T-helper 2 cell (primary cell): ENCODE measurements around the gene NDRG4.

Experiments
- DNase-seq, 5 experiments: peaks; one replicate each; pipeline versions ENCODE4 v3.0.0 to v3.0.0-alpha.2; 2012 to 2022

Gene NDRG4

GRCh38 chr16:58548378-58548777 is 48.4 kb downstream of the NDRG4 start:
- no peak for DNase-seq

- DNase-seq = no peak
Measured at GRCh38 chr16:58551496-58551895, 51.6 kb downstream of the NDRG4 start.

DNA sequence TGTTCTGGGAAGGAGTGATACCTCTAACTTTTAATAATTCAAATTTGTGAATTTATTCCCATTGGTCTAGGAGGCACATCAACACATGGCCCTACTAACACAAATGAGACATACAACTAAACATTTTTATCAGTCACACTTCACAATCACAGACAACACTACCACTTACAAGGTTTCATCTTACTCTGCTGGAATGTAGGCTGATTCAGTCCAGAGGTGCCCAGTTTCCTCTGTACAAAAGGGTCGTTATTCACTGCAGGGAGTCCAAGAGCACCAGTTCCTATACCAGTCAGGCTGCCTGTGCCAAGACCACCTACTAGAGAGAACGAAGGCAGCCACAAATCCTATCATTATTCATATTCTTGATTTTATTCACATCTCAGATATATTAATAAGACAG is 56.7 kb downstream of the NDRG4 start:
- DNase-seq = no peak
